H1 (cell line): ENCODE measurements around the gene ADD3. TPM values are rescaled to one million over a fixed set of nuclear protein-coding genes. Genes with fewer than 3 reads are reported as not detected.

Experiments used
- KDM1A ChIP-seq: fragments of 200-600, 300-600 bp; sonication (generic); IDR thresholded peaks from 2 replicates; pipeline ENCODE4 v1.7.1; 2016; ENCODE audit warnings: mild to moderate bottlenecking, low read length, borderline replicate concordance
- ZNF274 ChIP-seq: IDR thresholded peaks from 2 replicates; pipeline ENCODE4 v1.7.0; 2012; ENCODE audit warnings: low read length, borderline replicate concordance; ENCODE audit errors: extremely low read depth
- polyA plus RNA-seq, 7 experiments: library from polyadenylated mRNA; depleted of rRNA in 3 of 7; stranded (reverse) in 5 of 7; unstranded in 2 of 7; fragments of >200 nt in 5 of 7; fragments of 200-250 nt in 2 of 7; gene quantifications; 1 replicate in 5 of 7; 2 replicates in 1 of 7; 4 replicates in 1 of 7; pipeline versions ENCODE4 v1.2.1 to v1.2.3, GENCODE V29; 2011 to 2013; ENCODE audit warnings: missing spikeins in 2 of 7, mixed read lengths in 2 of 7
- total RNA-seq: library from RNA; stranded (reverse); fragmentation: NEBNext Ultra II Directional; extraction: Animal tissue kit (Norgen Biotek cat#: 25700); gene quantifications from 2 replicates; pipeline ENCODE4 v1.2.1, GENCODE V29; 2021

Gene ADD3
- total and polyA plus RNA-seq, 2 of the 8 experiments (the other 6 are each of a cell fraction or from before 2014, with no cell fraction given) = 44.7 to 85.6 TPM

GRCh38 chr10:109995595-109995994 is 12.2 kb upstream of the ADD3 start (continued):
- TF ChIP-seq KDM1A (no peak), ZNF274 (no peak)
- TF ChIP-seq, all 59 proteins: peak for 0
